ENCODE results near the gene HMBS.
A peak's percentile ranks its signal among the peaks of the same experiment; 100 is the strongest.
"Not testable (repeated sequence)": the region's sequence is repeated elsewhere in the genome, so short reads cannot be mapped to it uniquely, and the experiment has no call there.

The HMBS gene

DNA sequence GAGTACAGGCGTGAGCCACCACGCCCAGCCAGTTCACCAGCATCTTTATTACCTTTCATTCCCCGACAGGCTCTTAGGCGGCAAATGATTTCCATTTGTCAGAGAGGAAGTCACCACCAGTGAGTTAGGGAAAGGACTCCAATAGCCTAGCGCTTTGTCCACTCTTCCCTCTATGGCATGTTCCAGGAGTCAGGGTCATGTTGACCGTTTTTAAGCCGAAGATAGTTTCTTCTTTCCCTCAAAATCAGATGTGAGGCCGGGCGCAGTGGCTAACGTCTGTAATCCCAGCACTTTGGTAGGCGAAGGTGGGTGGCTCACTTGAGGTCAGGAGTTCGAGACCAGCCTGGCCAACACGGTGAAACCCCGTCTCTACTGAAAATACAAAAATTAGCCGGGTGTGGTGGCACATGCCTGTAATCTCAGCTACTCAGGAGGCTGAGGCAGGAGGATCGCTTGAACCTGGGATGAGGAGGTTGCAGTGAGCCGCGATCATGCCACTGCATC, 18.5 kb downstream of the HMBS start:
- not testable (repeated sequence) for DNase-seq

- DNase-seq: peak; percentile 78
Observed at GRCh38 chr11:119103793-119104192, 19.1 kb downstream of the HMBS start.

DNA sequence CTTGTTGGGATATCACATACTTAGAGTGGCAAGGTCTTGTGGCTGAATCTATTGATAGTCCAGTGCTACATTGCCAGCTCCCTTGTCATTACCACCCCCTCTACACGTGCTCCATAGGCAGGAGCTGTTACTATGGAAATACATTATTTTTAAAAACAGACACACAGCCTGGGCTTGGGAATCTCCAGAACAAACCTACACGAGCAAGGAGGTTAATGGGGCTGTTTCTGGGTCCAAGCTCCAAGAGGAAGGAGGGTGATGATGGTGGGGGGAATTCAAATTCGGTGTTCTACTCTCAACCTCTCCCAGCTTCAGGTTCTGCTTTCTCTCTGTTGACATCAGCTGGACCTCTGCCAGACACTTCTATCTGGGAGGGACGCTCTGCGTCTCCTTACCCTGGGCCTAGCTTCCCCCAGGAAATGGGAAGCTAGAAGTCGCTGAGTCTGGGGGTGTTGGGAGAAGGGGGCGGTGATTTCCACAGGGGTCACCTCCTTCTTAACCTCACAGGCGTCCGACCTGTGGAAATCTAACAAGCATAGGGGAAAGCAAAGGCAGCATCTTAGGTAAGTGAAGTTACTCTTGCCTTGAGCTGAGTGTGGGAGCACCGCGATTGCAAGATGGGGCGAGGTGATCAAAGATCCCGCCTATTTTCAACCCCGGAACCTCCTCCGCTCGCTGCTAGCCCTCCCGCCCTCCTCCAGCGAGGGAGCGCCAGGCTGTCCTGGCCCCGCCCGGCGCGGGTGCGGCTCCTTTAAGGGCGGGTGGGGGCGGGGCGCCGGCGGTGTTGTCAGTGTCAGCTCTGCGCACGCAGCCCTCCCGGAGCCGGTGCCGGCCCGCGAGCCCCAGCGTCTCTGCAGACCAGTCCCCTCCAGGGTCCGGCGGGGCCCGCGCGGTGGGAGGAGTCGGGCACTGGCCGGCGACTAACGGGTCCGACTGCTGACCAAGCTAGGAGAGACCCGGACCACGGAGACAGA, 22.2 kb downstream of the HMBS start, which contains the start of gene C2CD2L:
Gene C2CD2L (plus strand): TSS at position 781 of the 974 bp plus-strand sequence. CDS start 398 bp downstream, outside the sequence.
- peak; percentile 60 for DNase-seq

DNA sequence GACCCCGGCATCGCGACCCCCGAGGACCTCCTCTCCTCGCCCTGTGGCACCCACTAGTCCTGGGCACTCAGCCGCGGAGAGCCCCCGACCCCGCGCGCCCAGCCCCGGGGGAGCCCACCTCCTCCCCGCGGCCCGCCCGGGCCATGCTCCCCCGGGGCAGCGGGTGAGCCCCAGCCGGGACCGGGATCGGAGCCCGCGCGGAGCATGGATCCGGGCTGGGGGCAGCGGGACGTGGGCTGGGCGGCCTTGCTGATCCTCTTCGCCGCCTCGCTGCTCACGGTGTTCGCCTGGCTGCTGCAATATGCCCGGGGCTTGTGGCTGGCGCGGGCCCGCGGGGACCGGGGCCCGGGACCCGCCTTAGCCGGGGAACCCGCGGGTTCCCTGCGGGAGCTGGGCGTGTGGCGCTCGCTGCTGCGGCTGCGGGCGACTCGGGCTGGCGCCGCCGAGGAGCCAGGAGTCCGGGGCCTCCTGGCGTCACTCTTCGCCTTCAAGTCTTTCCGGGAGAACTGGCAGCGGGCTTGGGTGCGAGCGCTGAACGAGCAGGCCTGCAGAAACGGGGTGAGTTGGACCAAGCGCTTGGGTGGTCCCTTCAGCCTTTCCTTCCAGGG, 23.0 kb downstream of the HMBS start:
- no peak for DNase-seq

DNA sequence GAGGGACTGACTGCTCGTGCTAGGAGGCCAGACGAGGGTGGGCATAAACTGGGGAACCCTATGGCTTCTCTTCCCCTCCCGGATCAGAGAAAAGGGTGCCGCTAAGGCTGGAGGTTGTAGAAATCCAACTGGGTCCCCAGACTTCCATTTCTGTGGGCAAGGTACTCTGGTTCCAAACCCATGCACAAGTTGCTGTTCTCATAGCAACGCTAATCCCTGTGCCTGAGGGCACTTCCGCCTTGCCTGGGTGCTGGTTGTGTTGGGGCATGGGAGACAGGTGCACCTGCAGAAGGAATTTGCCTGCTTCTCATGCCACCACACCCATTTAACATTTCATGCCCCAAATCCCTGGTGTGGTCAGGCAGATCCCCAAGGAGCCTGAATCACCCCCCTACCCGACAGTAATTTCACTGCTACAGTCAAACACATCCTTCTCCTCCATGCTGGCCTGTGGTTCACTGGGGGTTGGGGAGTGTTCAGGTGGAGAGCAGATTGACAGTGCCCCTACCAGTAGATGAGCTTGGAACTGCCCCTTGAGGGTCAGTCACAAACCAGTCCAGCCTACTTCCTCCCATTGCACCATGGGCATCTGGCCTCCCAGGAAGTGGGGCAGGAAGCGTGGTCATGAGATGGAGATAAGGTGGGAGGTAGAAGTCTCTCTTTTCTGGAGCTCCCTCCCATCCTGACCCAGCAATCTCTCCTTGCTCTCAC, 23.6 kb downstream of the HMBS start:
- peak; percentile 4 for DNase-seq

- DNase-seq: no peak
Observed at GRCh38 chr11:119108857-119109221, 24.2 kb downstream of the HMBS start.

- no peak for DNase-seq
Observed at GRCh38 chr11:119109843-119110242, 25.2 kb downstream of the HMBS start.

DNA sequence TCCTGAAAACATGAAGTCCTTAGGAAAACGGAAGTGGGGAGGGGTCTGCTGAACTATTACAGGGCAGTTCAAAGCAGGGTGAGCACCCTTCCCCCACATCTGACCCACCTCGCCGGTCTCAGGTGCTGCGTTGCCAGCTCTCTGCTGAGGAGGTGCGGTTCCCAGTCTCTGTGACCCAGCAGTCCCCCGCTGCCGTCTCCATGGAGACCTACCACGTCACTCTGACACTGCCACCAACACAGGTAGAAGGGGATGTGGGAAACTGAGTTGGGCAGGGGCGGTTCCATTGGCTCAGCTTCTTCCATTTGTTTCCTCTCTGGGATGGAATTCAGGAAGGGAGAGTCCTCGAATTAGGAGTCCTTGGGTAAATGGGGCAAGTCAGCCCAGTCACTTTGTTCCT, 25.8 kb downstream of the HMBS start:
- DNase-seq: no peak

DNA sequence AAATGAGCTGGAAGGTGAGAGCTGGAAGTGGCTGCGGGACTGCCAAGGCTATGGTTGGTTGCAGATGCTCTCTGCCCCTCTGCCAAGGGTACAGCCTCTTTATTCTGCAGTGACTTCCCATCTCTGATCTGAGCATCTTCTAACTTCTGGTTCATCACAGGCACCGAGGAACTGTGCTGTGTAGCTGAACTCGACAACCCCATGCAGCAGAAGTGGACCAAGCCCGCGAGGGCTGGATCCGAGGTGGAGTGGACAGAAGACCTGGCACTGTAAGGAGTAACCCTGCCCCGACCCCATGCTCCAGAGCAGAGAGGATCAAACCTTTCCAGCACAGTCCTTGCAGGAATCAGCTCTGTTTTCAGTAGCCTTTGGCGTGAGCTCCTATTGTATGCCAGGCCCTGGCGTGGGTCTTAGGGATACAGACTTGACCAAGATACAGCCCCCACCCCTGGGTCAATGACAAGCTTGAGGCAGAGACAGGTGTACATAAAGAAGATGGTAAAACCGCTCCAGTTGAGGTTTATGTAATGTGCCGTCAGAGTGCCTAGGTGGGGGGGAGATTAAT, 26.8 kb downstream of the HMBS start:
- no peak for DNase-seq

DNA sequence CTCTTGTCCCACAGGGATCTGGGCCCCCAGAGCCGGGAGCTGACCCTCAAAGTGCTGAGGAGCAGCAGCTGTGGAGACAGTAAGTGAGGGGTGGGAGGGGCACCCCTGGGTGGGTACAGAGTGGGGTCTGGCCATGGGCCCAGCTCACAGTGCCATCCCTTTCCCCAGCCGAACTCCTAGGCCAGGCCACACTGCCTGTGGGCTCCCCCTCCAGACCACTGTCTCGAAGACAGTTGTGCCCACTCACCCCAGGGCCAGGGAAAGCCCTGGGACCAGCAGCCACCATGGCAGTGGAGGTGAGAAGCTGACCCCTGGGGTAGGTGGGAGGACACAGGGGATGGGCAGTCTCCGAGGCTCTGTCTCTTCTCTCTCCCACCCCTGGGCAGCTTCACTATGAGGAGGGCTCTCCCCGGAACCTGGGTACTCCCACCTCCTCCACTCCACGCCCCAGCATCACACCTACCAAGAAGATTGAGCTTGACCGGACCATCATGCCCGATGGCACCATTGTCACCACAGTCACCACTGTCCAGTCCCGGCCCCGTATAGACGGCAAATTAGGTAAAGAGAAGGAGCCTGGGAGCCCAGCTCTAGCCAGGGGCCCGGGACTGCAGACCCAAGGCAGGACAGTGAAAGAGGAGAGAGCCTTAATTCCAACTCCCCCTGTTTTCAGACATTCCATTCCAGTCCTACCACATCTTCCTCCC, 27.8 kb downstream of the HMBS start:
- no peak for DNase-seq

DNA sequence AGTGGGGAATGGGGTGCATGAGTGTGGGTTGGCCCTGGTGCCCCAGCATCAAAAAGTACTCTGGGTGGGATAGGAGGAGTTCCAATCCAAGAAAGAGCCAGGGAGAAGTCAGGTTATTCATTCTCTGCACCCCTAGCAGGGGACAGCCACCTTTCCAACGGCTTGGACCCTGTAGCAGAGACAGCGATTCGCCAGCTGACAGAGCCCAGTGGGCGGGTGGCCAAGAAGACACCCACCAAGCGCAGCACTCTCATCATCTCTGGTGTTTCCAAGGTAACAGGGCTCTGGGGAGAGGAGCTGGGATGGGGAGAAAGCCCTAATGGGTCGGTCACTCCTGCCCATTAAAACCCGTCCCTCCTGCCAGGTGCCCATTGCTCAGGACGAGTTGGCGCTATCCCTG, 29.0 kb downstream of the HMBS start:
- no peak for DNase-seq

DNA sequence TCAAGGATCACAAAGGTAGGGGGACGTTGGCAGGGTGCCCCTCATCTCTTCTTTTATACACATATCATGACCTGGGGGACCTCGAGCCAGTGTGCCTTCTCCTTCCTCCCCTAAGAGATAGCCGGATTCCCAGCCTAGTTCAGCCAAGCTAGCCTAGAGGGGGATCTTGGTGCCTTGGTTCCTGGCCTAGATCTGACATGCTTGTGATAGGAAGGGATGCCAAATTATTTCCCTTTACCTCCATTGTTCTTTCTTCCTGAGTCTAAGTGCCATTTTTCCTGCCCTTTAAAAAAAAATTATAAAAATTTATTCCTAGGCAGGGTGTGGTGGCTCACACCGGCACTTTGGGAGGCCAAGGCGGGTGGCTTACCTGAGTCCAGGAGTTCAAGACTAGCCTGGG, 29.7 kb downstream of the HMBS start:
- DNase-seq: no peak

- DNase-seq: no peak
Observed at GRCh38 chr11:119115484-119116234, 31.0 kb downstream of the HMBS start.

DNA sequence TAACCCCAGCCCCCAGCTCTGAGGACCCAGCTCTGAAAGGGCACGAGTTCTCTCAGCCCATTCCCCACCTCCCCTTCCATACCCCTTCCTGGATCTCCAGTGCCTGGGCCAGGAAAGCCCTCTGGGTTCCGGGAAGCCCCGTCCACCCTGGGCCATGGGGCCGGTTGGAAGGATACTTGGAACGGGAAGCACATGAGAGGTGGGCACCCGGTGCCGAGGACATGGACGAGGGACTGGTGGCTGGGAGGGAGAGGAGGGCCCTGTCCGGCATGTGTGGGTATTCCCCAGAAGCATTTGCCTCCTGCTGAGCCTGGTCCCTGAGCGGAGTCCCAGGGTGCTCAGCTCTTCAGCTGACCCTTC, 31.5 kb downstream of the HMBS start:
- no peak for DNase-seq

DNA sequence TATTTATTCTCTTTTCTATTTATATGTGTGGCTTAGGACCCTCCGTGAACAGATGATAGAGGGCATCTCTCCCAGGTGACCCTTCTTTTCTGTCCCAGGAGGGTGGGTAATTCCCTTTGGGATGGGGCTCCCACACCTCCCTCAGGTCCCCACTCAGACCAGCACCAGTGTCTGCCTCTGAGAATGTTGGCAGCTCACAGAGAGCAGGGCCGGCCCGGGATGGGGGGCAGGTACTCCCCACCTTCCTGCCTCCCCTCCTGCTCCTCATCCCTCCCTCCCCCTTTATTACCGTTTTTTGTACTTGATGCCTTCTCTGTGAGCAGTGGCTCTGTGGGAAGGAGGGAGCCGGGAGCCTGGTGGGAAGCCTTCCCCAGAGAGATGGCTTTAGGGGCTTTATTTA, 31.9 kb downstream of the HMBS start:
- no peak for DNase-seq

- no peak for DNase-seq
Observed at GRCh38 chr11:119117004-119117706, 32.5 kb downstream of the HMBS start.

DNA sequence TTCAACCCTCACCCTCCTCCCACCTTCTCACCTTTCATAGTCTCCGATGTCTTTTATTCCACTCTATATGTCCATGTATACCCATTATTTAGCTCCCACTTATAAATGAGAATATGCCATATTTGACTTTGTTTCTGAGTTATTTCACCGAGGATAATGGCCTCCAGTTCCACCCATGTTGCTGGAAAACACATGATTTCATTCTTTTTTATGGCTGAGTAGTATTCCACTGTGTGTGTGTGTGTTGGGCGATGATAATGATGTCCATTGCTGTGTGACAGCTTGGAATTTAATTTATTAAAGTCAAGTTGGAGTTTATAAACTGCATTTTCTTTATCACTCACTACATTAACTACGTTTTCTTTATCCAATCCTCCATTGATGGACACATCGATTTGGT, 33.5 kb downstream of the HMBS start:
- no peak for DNase-seq

- no peak for DNase-seq
Observed at GRCh38 chr11:119118946-119119345, 34.3 kb downstream of the HMBS start.

DNA sequence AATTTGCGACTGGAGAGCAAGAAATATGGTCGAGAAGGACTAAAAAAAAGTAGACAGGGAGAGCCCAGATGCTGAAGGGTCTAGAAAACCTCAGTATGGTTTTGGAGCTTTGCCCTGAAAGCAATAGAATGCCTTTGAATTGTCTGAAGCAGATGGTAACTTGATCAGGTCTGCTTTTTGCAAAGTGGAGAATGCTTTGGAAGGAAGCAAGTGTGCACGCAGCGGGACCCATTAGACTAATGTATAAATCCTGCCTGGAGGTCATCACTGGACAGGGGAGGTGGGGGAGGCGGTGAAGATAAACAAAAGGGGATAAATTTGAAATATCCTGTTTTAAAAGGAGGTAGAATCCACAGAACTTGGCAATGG, 35.9 kb downstream of the HMBS start:
- DNase-seq: no peak

GRCh38 chr11:119121008-119121810, 36.5 kb downstream of the HMBS start, which contains the start of gene HINFP:
Gene HINFP (plus strand): TSS chr11:119121580. CDS start chr11:119126945, 5,365 bp downstream.
- peak; percentile 91 for DNase-seq

All from NCI-H1436 treated with DMSO at 0.1 percent for 48 hours (cell line).